LNCAP (cell line): ENCODE data around the gene IRF9.

ENCODE experiments used
- TF ChIP-seq, protein P1 (sequence below): fragments of 450-650 bp; IDR thresholded peaks from 2 replicates; pipeline ENCODE4 v1.5.1; 2017; ENCODE audit warnings: mild to moderate bottlenecking

Gene IRF9

DNA sequence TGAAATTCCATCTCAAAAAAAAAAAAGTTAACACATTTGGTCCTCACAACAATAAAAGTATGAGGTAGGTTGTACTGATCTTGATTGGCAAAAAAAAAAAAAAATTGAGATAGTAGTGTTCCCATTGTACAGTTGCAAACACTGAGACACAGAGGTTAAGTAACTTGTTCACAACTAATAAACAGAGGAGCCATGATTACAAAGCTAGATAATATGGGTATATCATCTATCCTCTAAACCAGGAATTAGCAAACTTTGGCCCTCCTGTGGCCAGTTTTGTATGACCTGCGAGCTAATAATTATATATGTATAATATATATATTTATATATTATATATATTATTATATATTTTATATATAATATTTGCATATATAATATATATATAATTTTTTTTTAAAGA, 27.3 kb upstream of the IRF9 start:
- TF ChIP-seq, protein P1, sequence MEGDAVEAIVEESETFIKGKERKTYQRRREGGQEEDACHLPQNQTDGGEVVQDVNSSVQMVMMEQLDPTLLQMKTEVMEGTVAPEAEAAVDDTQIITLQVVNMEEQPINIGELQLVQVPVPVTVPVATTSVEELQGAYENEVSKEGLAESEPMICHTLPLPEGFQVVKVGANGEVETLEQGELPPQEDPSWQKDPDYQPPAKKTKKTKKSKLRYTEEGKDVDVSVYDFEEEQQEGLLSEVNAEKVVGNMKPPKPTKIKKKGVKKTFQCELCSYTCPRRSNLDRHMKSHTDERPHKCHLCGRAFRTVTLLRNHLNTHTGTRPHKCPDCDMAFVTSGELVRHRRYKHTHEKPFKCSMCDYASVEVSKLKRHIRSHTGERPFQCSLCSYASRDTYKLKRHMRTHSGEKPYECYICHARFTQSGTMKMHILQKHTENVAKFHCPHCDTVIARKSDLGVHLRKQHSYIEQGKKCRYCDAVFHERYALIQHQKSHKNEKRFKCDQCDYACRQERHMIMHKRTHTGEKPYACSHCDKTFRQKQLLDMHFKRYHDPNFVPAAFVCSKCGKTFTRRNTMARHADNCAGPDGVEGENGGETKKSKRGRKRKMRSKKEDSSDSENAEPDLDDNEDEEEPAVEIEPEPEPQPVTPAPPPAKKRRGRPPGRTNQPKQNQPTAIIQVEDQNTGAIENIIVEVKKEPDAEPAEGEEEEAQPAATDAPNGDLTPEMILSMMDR, result no peak

DNA sequence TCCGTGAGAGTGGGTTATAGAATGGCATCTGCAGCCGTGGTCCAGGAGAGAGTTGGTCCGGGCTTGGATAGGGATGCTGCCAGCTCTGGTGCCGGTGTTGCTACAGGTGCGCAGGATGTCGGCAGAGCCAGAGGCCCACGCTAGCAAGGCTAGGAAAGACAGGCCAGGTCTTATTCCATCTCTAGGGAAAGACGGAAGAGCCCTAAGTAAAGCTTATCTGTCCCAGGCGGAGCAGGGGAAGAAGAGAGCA, 25.6 kb upstream of the IRF9 start:
- TF ChIP-seq, protein P1, result no peak

DNA sequence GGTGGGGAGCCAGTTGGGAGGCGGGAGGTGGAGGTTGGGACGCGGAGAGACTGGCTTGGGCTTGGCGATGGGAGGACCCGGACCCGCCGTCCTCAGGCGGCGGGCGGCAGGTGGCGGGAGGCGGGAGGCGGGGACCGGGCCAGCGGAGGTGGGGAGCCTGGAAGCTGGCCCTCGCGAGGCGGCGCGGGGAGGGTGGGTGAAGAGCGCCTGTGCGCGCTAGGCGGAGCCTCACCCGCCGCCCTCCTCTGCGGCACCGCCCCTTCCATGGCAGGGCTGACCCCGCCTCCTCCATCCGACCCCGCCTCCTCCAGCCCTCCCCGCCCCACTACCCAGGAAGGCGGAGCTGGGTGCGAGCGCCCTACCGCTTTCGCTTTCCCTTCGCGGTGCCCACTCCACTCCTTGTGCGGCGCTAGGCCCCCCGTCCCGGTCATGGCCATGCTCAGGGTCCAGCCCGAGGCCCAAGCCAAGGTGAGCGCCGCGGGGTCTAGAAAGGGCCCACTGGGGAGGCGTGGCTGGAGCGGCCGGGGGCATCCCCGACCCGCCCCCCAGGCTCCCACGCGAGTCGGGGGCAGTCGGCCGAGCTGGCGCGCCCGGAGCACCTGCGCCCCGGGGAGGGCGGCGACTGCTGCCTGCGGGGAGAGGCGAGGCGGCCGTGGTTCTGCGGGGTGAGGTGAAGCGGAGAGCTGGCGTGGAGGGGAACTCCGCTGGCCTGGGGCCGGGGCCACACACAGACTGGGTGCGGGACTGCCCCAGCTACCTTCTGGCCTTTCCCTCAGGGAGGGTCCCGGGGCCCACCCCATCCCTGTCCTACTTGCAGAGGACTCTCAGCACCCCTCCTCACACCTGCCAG, 25.0 kb upstream of the IRF9 start, which contains the start of gene PSME1:
TSS of gene PSME1 (plus strand) at position 361 of the 850 bp plus-strand sequence. CDS start at position 430, 69 bp downstream.
- TF ChIP-seq, protein P1, result no peak

DNA sequence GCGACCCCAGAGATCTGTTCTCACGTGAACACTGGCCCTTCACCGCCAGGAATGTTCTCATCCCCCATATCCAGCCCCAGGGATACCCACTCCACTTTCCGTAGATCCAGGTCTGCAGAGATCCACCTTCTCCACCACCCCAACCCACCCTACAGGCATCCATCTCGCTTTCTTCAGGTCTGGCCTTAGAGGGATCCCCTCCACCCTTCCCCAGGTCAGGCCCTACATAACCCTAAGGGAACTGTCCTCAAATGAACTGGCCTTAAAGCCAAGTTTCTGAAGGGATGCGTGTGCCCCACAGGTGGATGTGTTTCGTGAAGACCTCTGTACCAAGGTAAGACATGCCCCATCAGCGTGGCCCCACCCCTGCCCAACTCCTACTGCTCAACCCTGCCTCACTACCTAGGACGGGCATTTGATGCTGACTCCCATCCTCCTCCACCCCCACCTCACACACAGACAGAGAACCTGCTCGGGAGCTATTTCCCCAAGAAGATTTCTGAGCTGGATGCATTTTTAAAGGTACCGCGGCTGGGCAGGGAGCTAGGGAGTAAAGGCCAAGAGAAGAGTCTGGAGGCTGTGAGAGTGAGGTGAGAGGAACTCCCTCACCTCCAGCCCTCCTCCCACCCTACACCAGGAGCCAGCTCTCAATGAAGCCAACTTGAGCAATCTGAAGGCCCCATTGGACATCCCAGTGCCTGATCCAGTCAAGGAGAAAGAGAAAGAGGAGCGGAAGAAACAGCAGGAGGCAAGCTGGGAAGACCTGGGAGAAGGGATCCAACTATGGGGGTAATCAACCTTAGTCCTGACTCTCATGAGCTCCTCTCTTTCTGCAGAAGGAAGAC, 24.2 kb upstream of the IRF9 start:
- TF ChIP-seq, protein P1, result no peak

DNA sequence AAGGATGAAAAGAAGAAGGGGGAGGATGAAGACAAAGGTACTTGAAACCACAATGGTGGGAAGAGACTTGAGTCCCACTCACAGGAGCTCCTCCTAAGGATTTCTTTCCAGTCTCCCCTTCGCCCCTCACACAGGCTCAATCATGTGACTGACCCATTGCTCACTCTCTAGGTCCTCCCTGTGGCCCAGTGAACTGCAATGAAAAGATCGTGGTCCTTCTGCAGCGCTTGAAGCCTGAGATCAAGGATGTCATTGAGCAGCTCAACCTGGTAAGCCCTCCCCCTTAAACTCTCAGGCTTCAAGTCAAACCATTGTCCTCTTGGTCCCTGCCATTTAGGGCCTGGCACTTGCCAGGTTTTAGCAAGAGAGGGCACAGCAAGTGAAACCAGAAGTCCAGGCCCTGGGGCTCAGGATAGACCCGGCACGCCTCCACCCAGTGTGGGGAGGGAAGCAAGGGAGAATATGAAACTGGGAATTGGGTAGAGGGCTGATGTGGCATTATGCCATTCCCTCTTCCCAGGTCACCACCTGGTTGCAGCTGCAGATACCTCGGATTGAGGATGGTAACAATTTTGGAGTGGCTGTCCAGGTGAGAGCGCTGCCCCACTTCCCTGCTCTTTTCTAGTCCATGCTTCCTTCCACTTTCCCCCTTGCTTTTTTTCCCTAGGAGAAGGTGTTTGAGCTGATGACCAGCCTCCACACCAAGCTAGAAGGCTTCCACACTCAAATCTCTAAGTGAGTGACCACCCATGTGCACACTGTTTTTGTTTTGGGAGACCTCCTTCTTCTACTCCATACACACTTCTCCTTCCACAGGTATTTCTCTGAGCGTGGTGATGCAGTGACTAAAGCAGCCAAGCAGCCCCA, 23.3 kb upstream of the IRF9 start:
- TF ChIP-seq, protein P1, result no peak

DNA sequence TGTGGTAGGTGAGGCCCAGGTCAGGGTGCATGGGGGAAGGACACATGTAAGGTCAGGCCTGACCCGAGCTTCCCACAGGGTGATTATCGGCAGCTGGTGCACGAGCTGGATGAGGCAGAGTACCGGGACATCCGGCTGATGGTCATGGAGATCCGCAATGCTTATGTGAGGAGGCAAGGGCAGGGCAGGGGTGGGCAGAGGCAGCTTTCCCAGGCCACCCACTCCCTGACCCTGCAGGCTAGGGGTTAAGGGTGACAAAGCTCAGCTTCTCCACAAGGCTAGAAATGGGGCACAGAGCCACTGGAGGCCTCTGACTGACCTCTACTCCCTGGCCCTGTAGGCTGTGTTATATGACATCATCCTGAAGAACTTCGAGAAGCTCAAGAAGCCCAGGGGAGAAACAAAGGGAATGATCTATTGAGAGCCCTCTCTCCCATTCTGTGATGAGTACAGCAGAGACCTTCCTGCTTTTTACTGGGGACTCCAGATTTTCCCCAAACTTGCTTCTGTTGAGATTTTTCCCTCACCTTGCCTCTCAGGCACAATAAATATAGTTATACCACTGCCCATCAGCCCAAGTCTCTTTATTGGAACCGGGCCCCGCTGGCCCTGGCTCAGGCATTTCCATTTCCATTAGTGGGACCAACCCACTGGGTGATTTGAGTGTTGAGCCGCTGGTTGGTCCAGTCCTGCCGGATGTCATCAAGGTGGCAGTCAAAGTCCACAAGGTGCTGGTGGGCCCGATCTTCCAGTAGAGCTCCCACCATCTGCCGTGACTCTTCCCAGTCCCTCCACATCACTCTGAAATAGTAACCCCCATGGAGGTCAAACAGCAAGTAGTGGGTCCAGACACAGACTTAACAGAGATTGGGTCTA, 22.4 kb upstream of the IRF9 start:
- TF ChIP-seq, protein P1, result no peak
